Esophagus muscularis mucosa (tissue), 4 donors: Measurements from ENCODE around the gene ADAMTS6.

ENCODE experiments used
- CTCF ChIP-seq, 3 experiments: fragments of 200-600 bp in 2 of 3; fragments of 450-650 bp in 1 of 3; sonication (generic) in 2 of 3; IDR thresholded peaks; one replicate each; pipeline ENCODE4 v1.5.1; 2017 to 2019; ENCODE audit warnings: antibody characterized with exemption in 3 of 3, mild to moderate bottlenecking in 2 of 3, moderate library complexity in 1 of 3
- EP300 ChIP-seq: sonication (generic); formaldehyde crosslinking; IDR thresholded peaks from one replicate; pipeline ENCODE4 v1.6.1; 2017; ENCODE audit warnings: antibody characterized with exemption
- POLR2AphosphoS5 ChIP-seq, 2 donors: sonication (generic); formaldehyde crosslinking; IDR thresholded peaks; one replicate each; pipeline ENCODE4 v1.6.1; 2017; ENCODE audit warnings: antibody characterized with exemption in 2 of 2

GRCh38 chr5:65290677-65291076 lies 191.0 kb downstream of the ADAMTS6 start:
- TF ChIP-seq CTCF (IDR thresholded peaks at IDR 0.05) (no peak), EP300 (no peak), POLR2AphosphoS5 (IDR thresholded peaks at IDR 0.05) (no peak)
